ENCODE measurements around the gene PIF1.

GRCh38 chr15:64851503-64851840 lies 26.0 kb upstream of the PIF1 start:
- TF ChIP-seq POLR2AphosphoS5 (IDR thresholded peaks at IDR 0.05; ENCODE audit: low read depth, low read length): no peak
- TF ChIP-seq POLR2A (IDR thresholded peaks at IDR 0.05; ENCODE audit: low read depth, low read length): no peak

Data from GM12892 (cell line).